ENCODE results near the gene PARP15. TPM values are rescaled to one million over a fixed set of nuclear protein-coding genes. Genes with fewer than 3 reads are reported as not detected.
"Not testable (repeated sequence)": the region's sequence is repeated elsewhere in the genome, so short reads cannot be mapped to it uniquely, and the experiment has no call there.

Gene PARP15
- total RNA-seq, 1 donor from 2014 or later: 1.1 TPM

DNA sequence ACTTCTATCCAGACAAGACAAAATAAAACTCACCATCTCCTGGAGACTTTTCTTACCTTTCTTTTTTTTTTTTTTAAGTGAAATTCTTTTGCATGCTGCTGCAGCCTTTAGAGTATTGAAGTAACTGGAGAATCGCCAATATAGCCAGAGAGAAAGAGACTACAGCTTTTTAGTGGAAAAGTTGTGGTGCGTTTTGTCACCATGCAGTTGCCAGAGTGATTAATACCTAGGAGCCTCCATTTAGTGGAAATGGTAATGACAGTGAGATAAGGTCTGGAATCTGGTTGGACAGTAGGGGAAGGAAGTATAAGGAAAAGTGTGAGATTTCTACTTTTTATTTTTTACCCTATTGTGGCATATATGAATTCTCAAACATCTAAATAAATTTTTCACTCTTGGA is 85.1 kb downstream of the PARP15 start:
- DNase-seq (ENCODE audit: extremely low read depth, low read depth, low spot score): no peak

DNA sequence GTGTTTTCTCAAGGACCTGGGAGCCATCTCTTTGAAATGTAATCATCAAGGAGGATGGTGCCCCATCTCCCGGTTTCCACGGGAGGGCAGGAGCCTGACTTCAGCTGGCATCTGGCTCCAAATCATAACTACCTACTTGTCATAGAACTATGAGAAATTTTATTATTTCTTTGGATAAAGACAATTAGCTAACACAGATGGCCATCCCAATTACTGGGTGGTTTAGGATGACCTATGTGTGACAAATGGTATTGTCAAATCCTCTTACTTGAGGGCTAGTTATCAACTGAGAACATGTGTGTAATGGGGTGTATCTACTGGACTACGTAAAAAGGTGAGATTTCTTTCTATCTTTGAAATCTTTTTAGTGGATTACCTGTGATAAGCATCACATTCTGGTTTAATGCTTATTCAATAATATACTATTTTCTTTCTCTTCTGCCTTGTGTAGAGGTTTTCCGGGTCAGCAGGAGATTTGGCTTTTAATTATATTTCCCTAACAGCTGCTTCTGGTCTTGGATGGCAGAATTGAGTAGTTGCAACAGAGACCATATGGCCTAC is 87.9 kb downstream of the PARP15 start:
- no peak for DNase-seq (ENCODE audit: extremely low read depth, low read depth, low spot score)

DNA sequence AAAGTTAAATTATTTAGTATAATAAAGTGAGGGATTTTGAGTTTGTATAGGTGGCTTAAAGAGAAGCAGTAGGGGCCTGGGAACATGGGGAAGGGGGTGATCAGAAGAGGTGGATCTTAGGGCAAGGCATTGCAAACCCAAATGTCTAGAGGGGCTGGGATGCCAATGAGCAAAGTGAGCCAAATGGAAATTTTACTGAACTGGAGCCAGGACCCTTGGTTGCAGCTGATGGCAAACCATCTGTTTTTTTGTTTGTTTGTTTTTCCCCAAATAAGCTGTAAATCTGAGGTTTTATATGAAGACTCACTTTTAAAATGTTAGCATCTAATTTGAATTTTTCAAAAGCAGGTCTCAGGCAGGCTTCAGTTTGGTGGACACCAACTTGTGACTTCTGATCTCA is 88.4 kb downstream of the PARP15 start:
- DNase-seq (ENCODE audit: extremely low read depth, low read depth, low spot score): no peak

DNA sequence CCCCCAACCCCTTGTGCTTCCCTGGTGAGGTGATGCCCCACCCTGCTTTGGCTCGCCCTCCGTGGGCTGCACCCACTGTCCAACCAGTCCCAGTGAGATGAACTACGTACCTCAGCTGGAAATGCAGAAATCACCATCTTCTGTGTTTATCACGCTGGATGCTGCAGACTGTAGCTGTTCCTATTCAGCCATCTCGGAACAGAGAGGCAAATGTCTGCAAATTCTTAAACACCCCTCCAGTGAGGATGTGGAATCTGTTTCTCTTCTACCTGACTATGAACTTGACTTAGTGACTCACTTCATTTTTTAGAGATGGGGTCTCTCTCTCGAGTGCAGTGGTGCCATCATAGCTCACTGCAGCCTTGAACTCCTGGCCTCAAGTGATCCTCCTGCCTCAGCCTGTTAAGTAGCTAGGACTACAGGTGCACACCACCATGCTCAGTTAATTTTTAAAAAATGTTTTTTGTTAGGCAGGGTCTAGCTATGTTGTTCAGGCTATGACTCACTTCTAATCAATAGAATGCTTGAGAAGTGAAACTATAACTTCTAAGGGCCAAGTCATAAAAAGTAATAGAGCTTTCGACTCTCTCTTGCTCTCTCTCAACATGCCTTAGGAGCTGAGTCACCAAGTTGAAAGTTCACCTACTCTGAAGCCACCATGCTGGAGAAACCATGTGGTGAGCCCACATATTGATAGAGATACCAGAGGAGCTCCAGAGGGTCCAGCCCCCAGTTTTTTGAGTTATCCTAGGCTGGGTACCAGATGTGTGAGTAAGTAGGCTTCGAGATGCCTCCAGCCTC is 91.7 kb downstream of the PARP15 start:
- DNase-seq (ENCODE audit: extremely low read depth, low read depth, low spot score): no peak

DNA sequence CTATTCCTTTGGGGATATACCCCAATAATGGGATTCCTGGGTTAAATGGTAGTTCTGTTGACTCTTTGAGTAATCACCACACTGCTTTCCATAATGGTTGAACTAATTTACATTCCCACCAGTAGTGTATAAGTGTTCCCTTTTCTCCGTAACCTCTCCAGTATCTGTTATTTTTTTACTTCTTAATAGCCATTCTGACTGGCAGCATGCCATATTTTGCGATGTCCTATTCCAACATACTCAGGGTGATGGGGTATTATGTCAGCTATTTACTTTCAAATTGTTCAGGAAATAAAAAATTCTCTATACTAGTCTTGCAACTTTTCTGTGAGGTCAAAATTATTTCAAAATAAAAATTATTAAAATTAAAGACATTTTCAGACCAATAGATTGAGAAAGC is 94.1 kb downstream of the PARP15 start:
- no peak for DNase-seq (ENCODE audit: extremely low read depth, low read depth, low spot score)

DNA sequence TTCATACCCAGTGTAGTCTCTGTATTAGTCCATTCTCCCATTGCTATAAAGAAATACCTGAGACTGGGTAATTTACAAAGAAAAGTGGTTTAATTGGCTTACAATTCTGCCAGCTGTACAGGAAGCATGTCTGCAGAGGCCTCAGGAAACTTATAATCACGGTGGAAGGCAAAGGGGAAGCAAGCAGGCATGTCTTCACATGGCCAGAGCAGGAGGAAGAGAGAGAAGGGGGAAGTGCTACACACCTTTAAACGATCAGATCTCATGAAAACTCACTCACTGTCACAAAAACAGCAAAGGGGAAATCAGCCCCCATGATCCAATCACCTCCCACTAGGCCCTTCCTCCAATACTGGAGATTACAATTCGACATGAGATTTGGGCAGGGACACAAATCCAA is 96.9 kb downstream of the PARP15 start:
- DNase-seq (ENCODE audit: extremely low read depth, low read depth, low spot score): no peak

DNA sequence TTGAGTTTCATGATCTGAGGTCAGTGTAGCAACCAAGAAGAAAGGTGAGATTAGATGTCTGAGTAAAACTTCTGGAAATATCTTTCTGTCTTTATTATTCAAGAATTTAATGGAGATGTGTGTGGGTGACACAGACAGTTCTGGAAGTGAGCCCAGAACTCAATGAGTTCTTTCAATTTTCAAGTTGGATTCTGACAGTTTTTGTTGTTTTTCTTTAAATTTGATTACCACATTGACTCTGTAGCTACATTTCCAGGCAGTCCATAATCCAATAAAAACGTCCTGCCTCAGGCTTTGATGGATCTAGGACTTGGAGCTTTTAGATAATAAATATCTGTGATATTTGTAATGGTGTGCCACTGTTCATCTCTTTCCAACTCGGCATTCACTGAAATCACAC is 99.3 kb downstream of the PARP15 start:
- no peak for DNase-seq (ENCODE audit: extremely low read depth, low read depth, low spot score)

DNA sequence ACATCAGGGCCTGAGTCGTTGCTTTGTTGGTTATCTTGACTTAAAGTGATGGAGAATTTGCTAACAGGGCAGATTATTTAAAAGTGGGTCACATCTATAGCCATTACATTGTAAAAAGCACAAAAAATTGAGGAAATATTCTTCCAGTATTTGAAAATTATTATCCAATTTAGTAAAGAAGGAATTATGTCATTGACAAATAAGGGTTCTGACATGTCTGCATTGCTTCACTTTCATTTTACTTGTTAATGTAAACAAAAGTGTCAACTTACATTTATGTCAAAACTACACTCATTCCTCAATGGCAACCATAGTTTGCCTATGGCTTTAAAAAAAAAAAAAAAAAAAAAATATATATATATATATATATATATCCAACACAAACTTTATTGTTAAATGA is 99.8 kb downstream of the PARP15 start:
- no peak for DNase-seq (ENCODE audit: extremely low read depth, low read depth, low spot score)

DNA sequence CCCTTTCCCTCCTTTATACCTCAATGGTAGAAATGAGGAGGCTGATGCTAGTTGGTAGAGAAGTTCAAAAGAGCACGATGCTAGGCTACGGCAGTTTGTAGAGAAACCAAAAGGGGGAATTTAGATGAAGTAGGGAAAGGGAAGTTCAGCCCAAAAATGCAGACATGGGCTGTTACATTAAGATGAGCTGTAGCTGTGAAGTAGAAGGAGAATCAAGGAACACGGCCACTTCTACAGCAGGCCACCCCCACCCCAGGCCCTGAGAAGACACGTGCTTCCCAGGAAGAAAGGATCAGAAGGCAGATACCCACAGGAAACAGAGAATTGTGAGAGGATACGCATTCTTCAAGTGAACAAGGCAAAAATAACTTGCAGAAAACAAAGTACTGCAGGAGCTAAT is 101.1 kb downstream of the PARP15 start:
- DNase-seq (ENCODE audit: extremely low read depth, low read depth, low spot score): no peak

DNA sequence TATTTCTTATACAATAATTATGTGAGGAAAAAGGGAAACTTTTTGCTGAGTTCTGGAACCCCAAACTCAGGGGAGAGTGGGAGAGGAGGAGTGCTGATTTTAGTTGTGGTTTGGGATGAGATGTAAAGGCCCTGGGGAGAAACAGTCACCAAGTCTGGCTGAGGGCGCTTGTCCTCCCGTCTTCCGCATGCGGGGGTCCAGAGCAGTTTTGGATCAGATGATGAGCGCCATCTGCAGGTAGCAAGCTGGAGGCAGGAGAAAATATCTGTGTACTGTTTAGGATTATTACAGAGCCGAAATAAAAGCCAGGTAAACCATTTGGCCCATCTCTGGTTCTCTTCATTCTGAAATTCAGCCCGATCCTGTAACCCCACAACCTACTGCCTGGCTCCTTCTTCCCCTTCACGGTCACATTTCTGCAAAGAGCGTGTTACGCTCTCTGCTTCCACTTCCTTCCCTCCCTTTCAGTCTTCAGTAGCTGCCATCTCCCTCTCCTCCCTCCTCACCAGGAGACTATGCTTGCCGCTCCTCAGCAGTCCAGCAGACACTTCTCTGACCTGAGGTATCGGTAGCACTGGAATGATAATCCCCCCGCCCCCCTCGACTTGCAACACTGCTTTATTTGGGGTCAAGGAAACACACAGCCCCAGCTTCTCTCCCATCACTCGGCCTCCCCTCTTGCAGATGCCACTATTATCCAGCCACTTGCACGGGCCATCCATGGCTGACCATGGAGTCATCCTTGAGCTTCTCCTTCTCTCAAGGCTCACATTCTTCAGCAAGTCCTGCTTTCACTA is 101.8 kb downstream of the PARP15 start:
- peak; percentile 39 for DNase-seq (ENCODE audit: extremely low read depth, low read depth, low spot score)

DNA sequence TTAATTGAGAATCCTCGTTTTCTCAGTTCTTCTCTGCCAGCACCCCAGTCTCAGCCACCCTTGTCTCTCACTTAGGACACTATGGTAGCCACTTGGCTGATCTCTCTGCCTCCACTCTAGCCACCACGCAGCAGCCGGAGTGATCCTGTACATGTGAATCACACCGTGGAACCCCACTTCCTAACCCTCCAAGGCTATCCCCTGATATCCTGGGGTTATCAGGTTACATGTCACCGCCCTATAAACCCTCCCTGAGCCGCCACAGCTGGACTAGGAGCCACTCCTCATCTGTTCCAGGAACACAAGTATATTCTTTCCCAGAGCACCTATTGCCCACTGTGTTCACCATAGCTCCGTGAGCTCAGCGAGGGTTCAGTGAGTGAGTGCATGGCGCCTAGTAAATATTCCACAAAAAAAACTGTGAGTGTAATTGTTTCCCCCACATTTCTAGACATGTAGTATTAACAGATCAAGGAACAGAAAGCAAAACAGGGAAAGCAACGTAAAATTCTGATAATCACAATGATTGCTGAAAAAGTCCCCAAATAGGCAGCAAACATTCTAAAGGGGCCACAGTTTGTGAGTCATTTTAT is 102.5 kb downstream of the PARP15 start:
- DNase-seq (ENCODE audit: extremely low read depth, low read depth, low spot score): no peak

DNA sequence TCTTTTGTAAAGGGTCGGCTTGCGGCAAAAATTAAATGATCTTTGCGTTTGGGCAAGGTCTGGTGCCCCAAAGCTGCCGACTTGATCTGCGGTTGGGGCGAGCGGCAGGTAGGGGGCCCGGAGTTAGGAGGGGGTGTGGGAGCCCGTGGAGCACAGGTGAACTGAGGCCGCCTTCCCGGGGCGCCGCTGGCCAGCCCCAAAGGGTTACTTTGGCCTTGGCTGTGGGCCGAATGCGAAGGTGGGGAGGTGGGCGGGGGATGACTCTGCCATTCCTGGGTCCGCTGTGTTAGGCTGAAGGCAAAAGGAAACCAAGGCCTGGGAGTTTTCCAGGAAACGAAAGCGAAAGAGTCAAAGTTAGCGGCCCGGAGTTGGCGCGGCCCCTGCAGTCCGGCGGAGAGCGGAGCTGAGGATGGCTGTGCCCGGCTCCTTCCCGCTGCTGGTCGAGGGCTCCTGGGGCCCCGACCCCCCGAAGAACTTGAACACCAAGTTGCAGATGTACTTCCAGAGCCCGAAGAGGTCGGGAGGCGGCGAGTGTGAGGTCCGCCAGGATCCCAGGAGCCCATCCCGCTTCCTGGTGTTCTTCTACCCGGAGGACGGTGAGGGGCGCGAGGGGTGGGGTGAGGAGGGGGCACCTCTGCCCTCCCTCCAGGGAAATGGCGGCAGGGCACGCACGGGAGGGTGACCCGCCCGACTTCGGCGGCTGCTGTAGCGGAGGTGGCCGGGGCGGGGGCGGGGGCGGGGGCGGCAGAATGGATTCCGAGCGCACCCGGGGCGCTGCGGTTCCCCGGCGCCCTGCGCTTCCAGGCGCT is 103.2 kb downstream of the PARP15 start, which contains the start of gene PARP14:
PARP14 (plus strand) TSS at position 365 of the 809 bp plus-strand sequence; CDS start at position 410, 45 bp downstream.
- no peak for DNase-seq (ENCODE audit: extremely low read depth, low read depth, low spot score)

DNA sequence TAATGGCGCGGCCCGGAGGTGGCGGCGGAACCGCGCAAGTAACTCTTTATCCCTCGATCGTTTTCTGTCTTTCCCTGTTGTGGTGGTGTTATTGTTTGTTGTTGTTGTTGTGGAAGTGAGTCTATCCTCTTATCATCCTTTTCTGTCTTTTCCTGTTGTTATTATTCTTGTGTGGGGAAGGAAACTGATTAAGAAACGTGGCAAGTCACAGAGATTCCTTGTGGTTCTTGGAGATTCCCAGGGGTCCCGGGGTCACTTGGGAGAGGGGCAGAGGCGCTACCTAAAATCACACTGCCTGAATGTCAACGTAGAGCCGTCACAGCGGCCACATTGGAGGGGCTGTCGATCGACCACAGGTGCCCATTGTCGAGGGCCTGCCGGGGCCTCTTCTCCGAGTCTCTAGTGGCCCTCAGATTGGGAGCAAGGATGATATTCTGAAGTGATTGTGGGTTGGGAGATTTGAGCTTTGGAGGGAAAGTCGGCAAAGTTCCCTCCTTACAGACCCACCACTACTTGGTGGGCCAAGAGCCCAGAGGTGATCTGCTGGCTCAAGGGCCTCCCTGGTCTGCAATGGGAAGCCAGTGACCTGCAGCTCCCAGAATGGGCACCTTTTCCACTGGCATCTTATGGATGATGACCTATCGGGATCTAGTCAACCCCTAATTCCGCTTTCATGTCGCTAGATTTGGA is 104.0 kb downstream of the PARP15 start:
- DNase-seq (ENCODE audit: extremely low read depth, low read depth, low spot score): no peak

DNA sequence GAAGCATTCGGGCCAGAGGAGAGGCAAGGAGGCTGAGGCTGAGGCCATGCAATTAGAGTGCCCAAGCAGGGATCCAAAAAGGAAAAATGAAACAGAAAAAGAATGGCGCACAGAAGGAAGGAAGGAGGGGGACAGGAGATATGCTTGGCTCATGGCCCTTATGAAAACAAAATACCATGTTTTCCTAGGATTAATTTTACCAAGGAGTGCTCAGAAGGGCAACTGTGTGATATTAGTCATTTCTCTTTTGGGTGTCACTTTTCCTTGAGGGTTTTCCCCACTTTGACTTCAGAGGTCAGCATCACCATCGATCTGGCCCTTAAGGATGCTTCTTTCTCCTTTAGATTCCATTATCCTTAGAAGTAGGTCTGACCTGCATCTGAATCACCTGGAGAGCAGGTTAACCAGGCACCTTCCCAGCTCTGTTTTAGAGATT is 104.5 kb downstream of the PARP15 start:
- DNase-seq (ENCODE audit: extremely low read depth, low read depth, low spot score): no peak

DNA sequence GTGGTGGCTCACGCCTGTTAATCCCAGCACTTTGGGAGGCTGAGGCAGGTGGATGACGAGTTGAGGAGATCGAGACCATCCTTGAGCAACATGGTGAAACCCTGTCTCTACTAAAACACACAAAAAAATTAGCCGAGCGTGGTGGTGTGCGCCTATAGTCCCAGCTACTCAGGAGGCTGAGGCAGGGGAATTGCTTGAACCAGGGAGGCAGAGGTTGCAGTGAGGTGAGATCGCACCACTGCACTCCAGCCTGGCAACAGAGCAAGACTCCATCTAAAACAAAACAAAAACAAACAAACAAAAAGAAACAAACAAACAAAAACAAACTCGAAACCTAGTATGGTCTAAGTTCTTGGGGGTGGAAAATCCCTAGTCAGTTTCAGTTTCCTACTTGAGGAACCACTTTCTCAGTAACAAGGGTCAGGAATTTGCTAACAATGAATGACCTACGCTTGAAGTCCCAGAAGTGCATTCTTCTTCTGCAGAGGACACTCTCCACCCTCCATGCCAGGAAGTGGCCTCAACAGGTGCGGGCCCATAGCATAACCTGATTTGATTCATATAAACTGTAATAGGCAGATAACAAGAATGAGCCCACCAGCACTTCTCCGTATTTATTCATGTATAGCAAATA is 105.4 kb downstream of the PARP15 start:
- not testable (repeated sequence) for DNase-seq (ENCODE audit: extremely low read depth, low read depth, low spot score)

DNA sequence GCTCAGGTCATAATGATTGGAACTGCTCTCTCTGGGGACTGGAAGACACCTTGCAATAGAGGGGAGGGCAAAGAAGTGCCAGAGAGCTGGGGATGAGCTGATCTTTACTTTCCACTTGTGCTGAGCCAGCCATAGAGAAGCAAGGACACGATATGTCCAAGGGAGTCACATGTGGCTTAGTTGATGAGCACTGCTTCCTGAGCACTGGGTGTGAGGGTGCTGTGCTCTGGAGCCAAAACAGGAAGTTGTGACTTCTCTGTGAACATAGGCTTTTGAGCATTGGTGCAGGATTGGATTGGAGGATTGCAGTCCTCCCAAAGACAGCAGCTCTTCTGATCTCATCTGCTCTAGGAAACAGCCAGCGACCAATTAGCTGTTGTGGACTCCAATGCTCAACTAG is 109.8 kb downstream of the PARP15 start:
- DNase-seq (ENCODE audit: extremely low read depth, low read depth, low spot score): no peak
